Activated CD8-positive, alpha-beta memory T cell treated with anti-CD3 and anti-CD28 coated beads for 36 hours (primary cell): Measurements from ENCODE around the gene PERP. TPM values are rescaled to one million over a fixed set of nuclear protein-coding genes. Genes with fewer than 3 reads are reported as not detected.
"Not testable (repeated sequence)": the region's sequence is repeated elsewhere in the genome, so short reads cannot be mapped to it uniquely, and the experiment has no call there.

Experiments used
- CTCF ChIA-PET: fragments of 350-600 bp; sonication (Branson Sonifier 250); formaldehyde crosslinking; loops from one replicate; lab custom pipeline; 2021; ENCODE audit warnings: antibody characterized with exemption; lab: Charles Lee
- POLR2A ChIA-PET: fragments of 350-600 bp; sonication (Branson Sonifier 250); formaldehyde crosslinking; loops from one replicate; lab custom pipeline; 2021; ENCODE audit warnings: antibody characterized with exemption; lab: Charles Lee
- total RNA-seq, 2 experiments: library from RNA; stranded (reverse); gene quantifications; one replicate each; pipeline ENCODE4 v1.2.3, GENCODE V29; 2021

Gene PERP
- total RNA-seq: 1 to 10 TPM; 9.6 to 10.0 TPM

DNA sequence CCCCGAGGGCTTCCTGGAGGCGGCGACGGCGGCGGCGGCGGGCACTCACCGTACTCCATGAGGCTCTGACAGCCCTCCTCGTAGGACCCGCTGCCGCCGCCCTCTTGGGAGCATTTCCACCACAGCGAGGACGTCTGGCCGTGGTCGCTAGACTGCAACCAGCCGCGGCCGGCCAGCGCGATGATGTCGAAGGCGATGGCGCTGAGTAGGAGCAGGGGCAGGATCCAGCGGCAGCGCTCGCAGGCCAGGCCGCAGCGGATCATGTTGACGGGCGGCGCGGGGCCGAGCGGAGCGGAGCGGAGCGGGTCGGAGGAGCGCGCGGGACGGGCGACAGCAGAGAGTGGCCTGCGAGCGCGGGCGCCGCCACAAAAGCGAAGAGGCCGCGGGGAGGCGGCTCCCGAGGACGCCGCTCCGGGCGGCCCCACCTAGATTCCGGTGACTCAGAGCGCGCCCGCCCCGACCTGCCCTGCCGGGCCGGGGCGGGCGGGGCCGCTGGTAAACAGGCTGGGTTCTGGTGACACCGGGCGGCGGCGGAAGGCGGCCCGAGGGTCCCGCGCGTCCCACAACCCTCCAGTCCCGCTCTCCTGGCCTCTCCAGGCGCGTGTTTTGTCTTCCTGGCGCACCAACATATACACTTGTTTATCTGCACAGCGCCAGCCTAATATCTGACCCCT lies at the start of gene PERP:
Gene PERP, minus strand, starts transcription at position 342 of the 674 bp plus-strand sequence. Its CDS starts 79 bp downstream, at position 263.
- CTCF ChIA-PET: interaction anchor here (0.7 to 2.6 kb wide), 5 partner anchors 101 to 296 kb away, joined by 3 to 9 read pairs (median 5); partner anchors contain the start of gene HEBP2

DNA sequence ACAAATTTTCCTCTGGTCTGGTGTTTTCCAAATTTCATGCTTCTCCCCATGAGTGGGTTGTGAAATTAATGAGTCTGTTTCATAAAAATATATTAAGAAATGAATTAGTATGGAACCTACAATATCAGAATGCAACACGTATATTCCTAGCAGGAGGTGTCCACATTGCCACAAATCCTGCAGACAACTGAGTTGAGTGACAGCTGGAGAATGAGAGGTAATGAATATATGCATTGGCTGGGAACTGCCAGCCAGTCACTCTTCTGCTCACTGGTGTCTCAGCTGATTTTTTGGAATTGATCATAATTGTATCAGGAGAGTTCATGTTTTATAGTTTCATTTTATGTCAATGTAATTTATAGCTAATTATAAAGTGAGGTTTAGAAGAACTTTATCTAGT lies 48.2 kb upstream of the PERP start:
- CTCF ChIA-PET: no interaction called here
- POLR2A ChIA-PET: no interaction called here

More for the DNA sequence above, at the start of gene PERP:
- POLR2A ChIA-PET: no interaction called here

DNA sequence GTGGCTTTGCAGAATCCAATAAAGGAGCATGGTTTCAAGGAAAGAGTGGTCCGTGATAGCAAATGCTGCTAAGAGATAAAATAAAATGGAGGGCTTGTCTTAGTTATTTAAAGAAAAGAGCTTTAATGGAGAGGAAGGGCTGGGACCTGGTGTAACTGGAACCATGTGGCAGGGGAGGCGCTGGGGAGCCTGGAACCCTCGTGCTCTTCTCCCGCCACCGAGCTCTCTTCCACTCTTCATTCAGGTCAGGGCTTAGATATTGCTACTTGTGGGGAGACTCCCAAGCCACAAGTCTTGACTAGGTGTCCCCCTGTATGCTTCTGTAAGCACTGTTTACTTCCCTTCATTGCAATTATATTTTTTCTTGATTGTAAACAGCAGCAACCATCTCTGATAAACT lies 39.3 kb upstream of the PERP start:
- POLR2A ChIA-PET: no interaction called here
- CTCF ChIA-PET: interaction anchor here (0.6 to 0.7 kb wide), 2 partner anchors 138 to 230 kb away, joined by 3 to 5 read pairs; no protein-coding TSS in a partner anchor

DNA sequence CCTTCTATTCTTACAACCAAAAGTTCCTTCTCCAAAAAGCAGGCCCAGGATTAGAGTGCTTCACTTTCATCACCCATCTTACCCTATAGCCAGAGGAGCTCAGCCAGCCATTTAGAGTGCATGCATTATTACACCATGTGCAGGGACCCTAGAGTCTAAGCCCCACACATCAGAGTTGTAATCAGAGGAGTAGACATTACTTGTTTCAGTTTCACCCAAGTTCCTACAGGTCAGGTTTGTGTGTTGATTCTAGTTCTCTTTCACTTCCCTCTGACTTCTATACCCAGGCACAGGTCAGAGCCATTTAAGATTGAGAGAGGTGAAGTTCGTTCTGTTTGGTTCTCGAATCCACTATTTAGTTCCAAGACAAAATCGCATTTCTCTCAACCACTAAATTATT lies 38.2 kb upstream of the PERP start:
- CTCF ChIA-PET: no interaction called here

DNA sequence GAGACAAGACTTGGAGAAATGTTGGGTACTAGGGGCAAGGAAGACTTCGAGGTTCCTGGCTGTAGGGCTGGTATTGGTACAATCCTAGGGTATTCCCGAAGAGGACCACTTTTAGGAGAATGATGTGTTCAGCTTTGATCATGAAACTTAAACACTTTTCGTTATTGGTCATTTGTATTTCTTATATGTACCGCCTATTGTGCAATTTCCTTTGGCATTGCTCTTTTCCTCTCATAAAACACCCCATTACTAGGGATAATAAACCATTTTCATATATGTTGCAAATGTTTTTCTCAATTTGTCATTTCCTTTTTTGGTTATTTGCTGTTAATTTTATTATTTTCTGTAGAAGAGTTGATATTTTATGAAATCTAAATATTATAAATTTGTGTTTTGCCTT lies 35.6 kb upstream of the PERP start:
- ChIA-PET CTCF (no interaction called here), POLR2A (no interaction called here)

More for the DNA sequence above, 38.2 kb upstream of the PERP start:
- POLR2A ChIA-PET: no interaction called here

DNA sequence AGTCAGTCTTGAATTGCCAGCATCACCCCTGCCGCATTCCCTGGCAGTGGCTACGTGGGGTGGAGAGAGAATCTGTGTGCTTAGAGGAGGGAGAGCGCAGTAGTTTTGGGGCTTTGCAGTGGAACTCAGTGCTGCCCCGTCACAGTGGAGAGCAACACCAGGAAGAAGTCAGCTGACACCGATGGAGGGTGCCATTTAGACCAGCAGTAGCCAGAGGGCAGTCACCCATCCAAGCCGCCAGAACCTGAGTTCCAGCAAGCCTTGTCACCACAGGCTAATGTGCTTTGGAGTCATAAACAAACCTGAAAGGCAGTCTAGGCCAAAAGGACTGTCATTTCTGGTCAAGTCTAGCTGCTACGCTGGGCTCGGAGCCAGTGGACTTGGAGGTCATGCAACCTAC lies 22.0 kb upstream of the PERP start:
- POLR2A ChIA-PET: no interaction called here
- CTCF ChIA-PET: no interaction called here

DNA sequence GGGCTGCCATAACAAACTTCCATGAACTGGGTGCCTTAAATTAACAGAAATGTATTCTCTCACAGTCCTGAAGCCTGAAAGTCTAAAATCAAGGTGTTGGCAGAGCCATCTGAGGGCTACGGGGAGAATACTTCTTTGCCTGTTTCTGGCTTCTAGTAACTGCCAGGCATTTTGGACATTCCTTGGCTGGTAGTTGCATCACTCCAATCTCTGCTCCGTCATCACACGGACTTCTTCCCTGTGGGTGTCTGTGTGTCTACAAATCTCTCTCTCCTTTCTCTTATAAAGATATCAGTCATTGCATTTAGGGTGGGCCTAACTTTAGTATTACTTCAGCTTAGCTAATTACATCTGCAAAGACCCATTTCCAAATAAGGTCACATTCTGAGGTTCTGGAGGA lies 20.9 kb upstream of the PERP start:
- ChIA-PET CTCF (no interaction called here), POLR2A (no interaction called here)

DNA sequence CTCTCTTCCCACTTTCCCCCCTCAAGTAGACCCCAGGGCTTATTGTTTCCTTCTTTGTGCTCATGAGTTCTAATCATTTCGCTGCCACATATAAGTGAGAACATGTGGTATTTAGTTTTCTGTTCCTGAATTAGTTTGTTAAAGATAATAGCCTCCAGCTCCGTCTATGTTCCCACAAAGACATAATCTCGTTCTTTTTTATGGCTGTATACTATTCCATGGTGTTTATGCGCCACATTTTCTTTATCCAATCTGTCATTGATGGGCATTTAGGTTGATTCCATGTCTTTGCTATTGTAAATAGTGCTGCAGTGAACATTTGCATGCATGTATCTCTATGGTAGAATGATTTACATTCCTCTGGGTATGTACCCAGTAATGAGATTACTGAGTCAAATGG lies 16.9 kb upstream of the PERP start:
- ChIA-PET CTCF (interaction anchor here (1.3 kb wide), 1 partner anchor 8 kb away, joined by 6 read pairs; no protein-coding TSS in a partner anchor), POLR2A (no interaction called here)

DNA sequence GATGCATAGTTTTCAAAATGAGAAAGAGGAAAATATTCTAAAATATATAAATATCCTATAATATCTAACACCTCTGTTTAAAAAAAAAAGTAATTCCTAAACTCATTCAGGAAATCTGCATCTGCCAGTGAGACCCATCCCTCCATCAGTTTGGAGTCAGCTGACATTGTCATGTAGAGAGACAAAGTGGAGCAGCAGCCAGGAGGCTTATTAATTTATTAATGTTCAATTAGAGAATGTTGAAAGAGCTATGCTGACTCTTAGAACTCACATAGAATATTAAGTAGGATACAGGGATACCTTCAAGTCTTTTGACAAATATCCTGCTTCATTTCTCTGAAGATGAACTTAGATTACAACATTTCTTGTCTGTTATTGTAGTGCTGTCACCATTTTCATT lies 12.8 kb upstream of the PERP start:
- ChIA-PET POLR2A (no interaction called here), CTCF (no interaction called here)

DNA sequence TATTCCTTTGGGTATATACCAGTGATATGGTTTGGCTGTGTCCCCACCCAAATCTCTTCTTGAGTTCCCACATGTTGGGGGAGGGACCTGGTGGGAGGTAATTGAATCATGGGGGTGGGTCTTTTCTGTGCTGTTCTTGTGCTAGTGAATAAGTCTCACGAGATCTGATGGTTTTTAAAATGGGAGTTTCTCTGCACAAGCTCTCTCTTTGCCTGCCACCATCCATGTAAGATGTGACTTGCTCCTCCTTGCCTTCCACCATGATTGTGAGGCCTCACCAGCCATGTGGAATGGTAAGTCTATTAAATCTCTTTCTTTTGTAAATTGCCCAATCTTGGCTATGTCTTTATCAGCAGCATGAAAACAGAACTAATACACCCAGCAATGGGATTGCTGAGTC lies 12.0 kb upstream of the PERP start:
- POLR2A ChIA-PET, CTCF ChIA-PET: not testable (repeated sequence)

DNA sequence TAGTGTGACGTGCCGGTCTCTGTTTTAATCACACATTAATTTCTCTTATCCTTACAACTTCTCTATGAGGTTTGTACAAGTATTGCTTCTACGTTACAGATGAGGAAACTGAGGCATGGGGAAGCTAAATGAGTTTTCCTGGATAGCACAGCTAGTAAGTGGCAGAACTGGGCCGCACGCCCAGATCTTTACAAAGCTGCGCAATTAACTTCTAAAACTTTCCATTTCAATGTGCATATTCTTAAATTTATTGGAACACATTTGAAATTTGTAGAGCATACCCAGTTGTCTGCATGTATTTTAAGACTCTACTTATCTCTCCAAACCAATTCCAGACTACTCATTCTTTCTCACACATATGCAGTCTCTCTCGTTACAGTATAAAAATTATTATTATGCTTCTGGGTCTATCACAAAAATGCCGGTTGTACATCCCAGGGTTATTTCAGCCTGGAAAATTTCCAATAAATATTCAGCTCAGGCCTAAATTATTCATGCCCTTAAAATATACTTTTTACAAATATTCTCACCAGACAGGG lies 10.2 kb upstream of the PERP start:
- CTCF ChIA-PET: interaction anchor here (1.2 to 1.3 kb wide), 2 partner anchors 32 to 110 kb away, joined by 3 to 4 read pairs; no protein-coding TSS in a partner anchor
- POLR2A ChIA-PET: no interaction called here

DNA sequence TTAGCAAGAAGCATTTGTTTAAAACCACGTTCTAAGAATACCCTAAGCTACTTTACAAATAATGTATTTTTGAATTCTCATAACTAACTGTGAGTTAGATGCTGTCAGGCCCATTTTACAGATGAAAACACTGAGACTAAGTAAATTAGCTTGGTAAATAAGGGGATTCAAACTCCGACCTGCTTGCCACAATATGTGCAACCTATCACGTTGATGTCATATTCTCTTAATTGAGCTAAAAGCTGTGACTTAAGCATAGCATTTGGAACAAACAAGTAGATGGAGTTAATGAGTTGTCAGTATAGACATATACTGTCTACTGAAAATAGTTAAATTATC lies 9.4 kb upstream of the PERP start:
- ChIA-PET CTCF (interaction anchor here (0.6 to 1.6 kb wide), 10 partner anchors 33 to 405 kb away, joined by 3 to 4 read pairs (median 3); no protein-coding TSS in a partner anchor), POLR2A (no interaction called here)

DNA sequence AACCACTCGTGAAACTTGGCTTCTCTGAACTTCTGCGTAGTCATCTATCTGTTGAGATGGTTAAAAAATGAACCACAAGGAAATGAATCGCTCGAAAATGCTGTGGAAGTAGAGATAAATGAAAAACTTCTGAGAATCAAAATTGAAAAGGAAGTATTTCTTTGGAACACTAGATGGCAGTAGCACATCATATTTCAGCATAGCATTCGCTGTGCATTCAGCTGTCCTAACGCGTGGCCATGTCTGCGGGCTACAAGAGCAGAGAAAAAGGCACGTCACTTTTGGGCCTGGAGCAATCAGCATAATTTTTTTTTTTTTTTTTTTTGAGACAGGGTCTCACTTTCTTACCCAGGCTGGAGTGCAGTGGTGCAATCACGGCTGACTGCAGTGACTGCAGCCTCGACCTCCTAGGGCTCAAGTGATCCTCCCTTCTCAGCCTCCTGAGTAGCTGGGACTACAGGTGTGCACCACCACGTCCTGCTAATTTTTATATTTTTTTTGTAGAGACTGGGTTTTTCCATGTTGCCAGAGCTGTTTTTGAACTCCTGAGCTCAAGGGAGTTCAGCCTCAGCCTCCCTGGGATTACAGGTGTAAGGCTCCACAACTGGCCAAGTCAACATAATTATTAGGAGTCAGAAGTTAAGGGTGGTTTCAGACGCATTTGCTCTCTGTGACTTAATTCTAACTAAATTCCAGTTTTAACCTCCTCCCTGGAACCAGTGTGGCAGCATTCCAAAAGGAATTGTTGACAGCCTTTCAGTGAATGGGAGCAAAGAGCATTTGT lies 8.8 kb upstream of the PERP start:
- CTCF ChIA-PET: interaction anchor here (0.6 to 2.1 kb wide), 24 partner anchors 8 to 1107 kb away, joined by 3 to 6 read pairs (median 3); no protein-coding TSS in a partner anchor
- POLR2A ChIA-PET: no interaction called here

DNA sequence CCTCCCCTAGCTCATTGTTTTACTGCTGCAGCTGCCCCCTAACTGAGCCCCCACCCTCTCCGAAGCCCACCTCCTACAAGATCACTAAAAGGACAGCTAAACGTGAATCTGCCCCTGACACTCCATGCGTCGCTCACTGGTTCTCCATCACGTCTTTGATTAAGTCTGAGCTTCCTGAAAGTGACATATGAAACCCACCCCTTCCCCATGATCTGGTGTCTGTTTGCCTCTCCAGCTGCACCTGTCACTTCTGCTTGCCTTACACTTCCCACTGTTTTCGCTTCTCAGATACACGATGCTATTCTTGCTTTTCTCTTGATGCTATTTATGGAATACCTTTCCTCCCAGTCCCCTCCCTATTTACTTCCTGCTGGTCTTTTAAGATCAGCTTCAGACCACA lies 8.0 kb upstream of the PERP start:
- ChIA-PET POLR2A (interaction anchor here (0.6 kb wide), 1 partner anchor 180 kb away, joined by 3 read pairs; no protein-coding TSS in a partner anchor), CTCF (interaction anchor here (0.6 to 2.1 kb wide), 14 partner anchors 10 to 668 kb away, joined by 3 to 6 read pairs (median 3); no protein-coding TSS in a partner anchor)

DNA sequence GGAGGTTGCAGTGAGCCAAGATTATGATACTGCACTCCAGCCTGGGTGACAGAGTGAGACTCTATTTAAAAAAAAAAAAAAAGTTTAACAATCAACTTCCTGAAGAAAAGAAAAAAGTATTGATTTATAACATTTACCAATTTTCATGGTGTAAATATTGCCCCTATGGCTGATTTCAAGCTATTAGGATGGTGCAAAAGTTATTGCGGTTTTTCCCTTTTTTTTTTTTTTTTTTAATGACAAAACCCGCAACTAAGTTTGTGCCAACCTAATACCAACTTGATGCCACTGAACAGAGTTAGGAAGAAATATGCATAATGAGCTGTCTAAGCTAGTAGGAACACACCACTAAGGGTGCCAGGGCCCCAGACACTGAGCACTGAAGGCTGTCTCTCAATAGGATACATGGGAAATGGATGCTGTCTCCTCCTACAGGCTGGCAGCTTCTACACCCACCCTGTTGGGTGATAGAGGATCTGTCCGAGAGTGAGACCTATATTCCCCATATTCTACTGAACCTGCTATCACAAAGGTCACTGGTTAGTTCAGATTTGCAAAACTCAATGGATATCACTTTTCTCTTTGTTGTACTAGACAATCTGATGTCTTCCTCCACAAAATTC lies 6.5 kb upstream of the PERP start:
- ChIA-PET POLR2A (interaction anchor here (0.6 kb wide), 1 partner anchor 92 kb away, joined by 3 read pairs; no protein-coding TSS in a partner anchor), CTCF (interaction anchor here (0.8 to 1.6 kb wide), 2 partner anchors 113 to 404 kb away, joined by 3 read pairs; no protein-coding TSS in a partner anchor)

DNA sequence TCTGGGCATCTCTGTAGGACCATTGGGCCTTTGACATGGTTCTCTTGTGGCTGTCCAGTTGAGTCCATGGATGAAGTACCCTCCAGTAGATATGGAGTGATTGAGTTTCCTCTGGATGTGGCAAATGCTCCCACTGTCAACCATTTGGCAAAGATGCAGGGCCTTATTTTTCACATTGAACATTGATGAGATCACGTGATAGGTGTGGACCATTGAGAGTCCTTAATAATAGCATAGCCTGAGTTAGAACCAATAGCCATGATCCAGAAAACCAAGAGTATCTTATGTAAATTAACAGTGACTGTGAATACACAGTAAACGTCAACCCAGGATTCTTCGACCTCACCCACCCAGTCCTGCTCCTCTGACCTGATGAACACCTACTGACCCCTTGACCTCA lies 3.0 kb upstream of the PERP start:
- ChIA-PET CTCF (no interaction called here), POLR2A (no interaction called here)

DNA sequence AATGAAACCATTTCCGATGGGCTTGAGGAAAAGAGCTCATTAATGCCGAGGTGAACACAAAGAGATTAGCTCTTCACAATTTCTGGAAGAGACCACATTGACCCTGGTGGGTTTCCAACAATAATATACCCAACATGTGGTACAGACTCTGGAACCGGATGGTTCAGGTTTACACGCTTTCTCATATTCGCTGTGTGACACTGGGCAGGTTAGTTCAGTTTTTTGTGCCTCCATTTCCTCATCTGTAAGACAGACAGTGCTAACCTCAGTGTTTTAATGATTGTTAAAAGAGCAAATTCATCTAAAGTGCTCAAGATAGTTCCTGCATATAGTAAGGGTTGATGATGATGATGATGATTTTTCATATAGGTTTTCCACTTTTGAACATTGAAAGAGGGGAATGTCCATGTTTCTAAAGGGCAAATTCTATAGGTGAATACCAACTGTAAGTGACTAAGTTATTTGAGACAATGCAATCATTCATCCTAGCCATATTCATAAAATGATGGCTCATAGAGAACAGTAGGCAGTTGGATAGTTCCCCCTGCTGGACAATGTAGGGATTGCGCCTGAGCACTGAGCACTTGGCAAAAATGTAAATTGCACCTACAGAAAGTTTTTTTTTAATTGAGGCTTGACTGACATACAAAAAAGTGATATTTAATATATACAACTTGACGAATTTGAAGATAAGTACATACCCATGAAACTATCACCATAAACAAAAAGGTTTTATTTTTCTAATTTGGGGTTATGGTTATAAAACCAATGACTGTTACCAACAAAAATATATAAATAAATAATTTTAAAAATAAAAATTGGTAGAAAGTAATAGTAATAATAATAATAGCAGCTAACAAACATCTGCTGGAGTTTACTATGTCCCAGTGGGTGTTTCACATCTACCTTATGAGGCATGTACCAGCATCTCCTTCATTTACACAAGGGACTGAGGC lies 2.1 kb upstream of the PERP start:
- POLR2A ChIA-PET: no interaction called here
- CTCF ChIA-PET: interaction anchor here (0.8 to 1.8 kb wide), 4 partner anchors 105 to 310 kb away, joined by 3 to 9 read pairs (median 3); no protein-coding TSS in a partner anchor
